IPS-18a (cell line): ENCODE results near the gene KANK3.
"Not testable (repeated sequence)": the region's sequence is repeated elsewhere in the genome, so short reads cannot be mapped to it uniquely, and the experiment has no call there.

Experiments used
- H3K27ac ChIP-seq: one replicate; pipeline ENCODE4 v1.5.1; 2013; ENCODE audit warnings: low read length
- H3K27me3 ChIP-seq: one replicate; pipeline ENCODE4 v1.6.1; 2013; ENCODE audit warnings: mild to moderate bottlenecking, low read length; ENCODE audit not compliant: control insufficient read depth, insufficient read depth
- H3K36me3 ChIP-seq: one replicate; pipeline ENCODE4 v1.6.1; 2013; ENCODE audit warnings: low read depth, low read length; ENCODE audit not compliant: control insufficient read depth
- H3K4me1 ChIP-seq: one replicate; pipeline ENCODE4 v1.6.1; 2013; ENCODE audit warnings: low read depth, low read length; ENCODE audit not compliant: control insufficient read depth
- H3K4me3 ChIP-seq: one replicate; pipeline ENCODE4 v1.5.1; 2013; ENCODE audit warnings: low read length
- H3K9ac ChIP-seq: one replicate; pipeline ENCODE4 v1.6.1; 2013; ENCODE audit warnings: mild to moderate bottlenecking, low read length, moderate library complexity
- H3K9me3 ChIP-seq: one replicate; pipeline ENCODE4 v1.6.1; 2013; ENCODE audit warnings: low read depth, low read length; ENCODE audit not compliant: control insufficient read depth

The KANK3 gene

GRCh38 chr19:8342684-8343482 is at the start of gene KANK3:
Gene KANK3 (minus strand): TSS chr19:8343262. CDS start chr19:8337828, 5,434 bp downstream.
- no peaks in the 10 kb centered on the region for H3K9me3 ChIP-seq
- H3K9ac ChIP-seq, result no peak within 1 kb of the TSS
- no peaks in the 10 kb centered on the region for H3K36me3 ChIP-seq
- H3K4me1 ChIP-seq, result no peaks in the 10 kb centered on the region
- H3K4me3 ChIP-seq, result peak within 1 kb of the TSS; percentile 67
- H3K27ac ChIP-seq, result no peak within 1 kb of the TSS
- peaks cover 40% of the 10 kb centered on the region for H3K27me3 ChIP-seq

DNA sequence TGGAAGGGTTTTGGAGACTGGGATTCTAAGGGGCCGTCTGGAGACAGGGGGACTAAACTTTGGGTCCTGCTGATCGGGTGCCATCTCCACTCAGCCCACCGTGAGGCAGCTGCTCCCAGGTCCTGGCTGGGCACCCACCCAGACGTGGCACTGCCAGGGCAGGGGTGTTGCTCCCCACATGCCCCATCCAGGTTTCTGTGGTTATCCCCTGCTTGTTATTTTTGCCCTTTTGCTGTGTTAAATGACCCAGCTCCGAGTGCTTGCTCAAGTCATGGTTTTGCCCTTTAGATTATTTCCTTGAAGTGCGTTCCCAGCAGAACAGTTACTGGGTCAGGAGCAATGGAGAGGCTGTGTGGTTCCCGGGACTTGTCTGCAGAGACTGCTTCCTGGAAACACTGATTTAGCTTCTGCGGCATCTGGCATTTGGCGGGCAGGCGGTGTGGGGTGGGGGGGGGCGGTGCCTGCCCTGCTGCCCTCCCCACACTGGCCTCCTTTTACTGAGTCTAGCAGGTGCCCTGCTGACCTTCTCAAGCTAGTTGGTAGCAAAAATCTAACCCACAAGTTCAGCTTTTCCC is 49.0 kb upstream of the KANK3 start:
- Histone ChIP-seq H3K4me1 (peaks cover 4% of the 10 kb centered on the region), H3K4me3 (no peak overlapping the region), H3K9ac (no peak overlapping the region), H3K36me3 (no peaks in the 10 kb centered on the region), H3K27ac (no peak overlapping the region), H3K27me3 (no peaks in the 10 kb centered on the region), H3K9me3 (no peaks in the 10 kb centered on the region)

DNA sequence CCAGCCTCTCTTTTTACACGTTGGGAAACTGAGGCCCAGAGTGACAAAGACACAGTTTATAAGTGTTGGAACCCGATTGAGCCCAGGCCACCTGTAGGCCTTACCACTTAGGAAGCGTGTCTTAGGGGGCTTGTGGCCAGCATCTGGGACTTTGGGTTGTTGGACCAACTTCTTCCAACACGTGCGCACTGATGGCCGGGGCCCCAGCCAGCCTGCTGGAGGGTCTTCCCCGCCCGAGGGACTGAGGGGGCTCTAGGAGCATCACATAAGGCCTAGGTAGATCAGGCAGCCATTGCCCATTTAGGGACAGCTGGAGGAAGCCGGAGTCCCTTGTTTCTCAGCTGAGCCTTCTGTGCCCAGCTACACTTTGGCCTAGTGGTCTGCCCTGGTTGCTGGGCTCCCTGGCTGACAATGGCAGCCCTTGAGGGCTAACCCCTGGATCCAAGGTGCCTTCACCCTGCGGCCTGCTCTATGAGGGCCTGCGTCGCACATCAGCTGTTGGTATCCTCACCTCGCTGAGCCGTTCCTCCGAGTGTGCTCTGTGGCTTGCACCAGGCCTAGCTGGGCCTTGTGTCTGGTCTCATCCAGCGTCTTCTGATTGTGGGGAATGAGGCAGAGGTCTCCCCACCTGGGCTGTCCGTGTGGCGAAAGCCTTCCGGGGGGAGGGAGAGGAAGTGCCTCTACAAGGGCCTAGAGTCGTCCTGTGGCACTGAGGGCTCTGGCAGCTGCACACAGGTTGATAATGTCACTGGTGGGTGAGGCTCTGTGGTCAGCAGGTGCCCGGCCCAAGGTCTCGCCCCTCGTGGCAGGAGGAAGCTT is 48.3 kb upstream of the KANK3 start:
- Histone ChIP-seq H3K4me1 (peaks cover 4% of the 10 kb centered on the region), H3K36me3 (no peaks in the 10 kb centered on the region), H3K9ac (no peak overlapping the region), H3K9me3 (no peaks in the 10 kb centered on the region), H3K27ac (no peak overlapping the region), H3K27me3 (no peaks in the 10 kb centered on the region), H3K4me3 (peak overlapping the region; percentile 48)

- Histone ChIP-seq H3K27me3 (no peaks in the 10 kb centered on the region), H3K4me1 (peaks cover 4% of the 10 kb centered on the region), H3K4me3 (peak overlapping the region; percentile 91), H3K36me3 (no peaks in the 10 kb centered on the region), H3K9me3 (no peaks in the 10 kb centered on the region), H3K9ac (peak overlapping the region; percentile 99), H3K27ac (peak overlapping the region; percentile 92)
Measured at GRCh38 chr19:8390617-8390981, 47.5 kb upstream of the KANK3 start.

DNA sequence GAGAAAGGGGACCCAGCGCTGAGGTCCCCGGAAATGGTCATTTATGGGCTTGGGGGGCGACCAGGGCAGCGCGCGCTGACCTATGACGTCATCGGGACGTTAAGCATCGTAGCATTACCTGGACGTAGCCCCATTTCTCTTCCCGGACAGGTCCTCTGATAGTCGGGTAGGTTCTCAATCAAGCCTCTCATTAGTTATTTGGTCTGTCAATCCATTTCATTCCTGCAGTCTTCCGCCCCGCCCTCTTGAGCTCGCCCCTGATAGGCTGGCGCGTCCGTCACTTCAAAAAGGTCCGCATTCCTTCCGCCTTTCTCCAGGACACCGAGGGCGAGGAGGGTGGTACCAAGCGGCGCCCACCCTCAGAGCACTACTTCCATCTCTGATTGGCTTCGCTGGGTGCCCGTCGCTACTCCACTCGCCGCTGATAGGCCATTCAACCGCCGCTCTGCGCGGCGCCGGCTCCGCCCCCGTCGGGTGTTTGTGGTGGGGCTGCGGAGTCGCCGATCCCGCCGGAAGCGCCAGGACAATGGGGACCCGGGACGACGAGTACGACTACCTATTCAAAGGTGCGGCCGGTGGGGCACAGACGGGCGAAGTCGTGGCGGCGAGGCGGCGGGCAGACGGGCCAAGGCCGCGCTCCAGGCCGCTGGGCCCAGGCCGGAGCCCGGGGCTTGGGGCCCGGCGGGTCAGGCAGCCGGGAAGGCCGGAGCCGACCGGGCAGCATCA is 47.0 kb upstream of the KANK3 start, which contains the start of gene RAB11B:
TSS of gene RAB11B (plus strand) at position 470 of the 726 bp plus-strand sequence. CDS start at position 527, 57 bp downstream.
- no peaks in the 10 kb centered on the region for H3K27me3 ChIP-seq
- peak within 1 kb of the TSS; percentile 91 for H3K4me3 ChIP-seq
- no peaks in the 10 kb centered on the region for H3K36me3 ChIP-seq
- H3K9me3 ChIP-seq, result no peaks in the 10 kb centered on the region
- peak within 1 kb of the TSS; percentile 92 for H3K27ac ChIP-seq
- H3K9ac ChIP-seq, result peak within 1 kb of the TSS; percentile 99
- peaks cover 4% of the 10 kb centered on the region for H3K4me1 ChIP-seq

DNA sequence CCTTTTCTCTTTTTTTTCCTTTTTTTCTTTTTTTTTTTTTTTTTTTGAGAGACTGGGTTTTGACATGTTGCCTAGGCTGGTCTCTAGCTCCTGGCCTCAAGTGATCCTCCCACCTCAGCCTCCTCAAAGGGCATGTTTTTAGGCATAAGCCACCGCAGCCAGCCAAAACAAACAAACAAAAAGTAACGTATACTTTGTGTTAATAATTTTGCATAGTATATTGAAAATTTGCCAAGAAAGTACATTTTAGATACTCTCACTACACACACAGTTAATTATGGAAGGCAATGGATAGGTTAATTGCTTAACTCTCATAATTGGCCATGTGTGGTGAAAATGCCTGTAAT is 45.5 kb upstream of the KANK3 start:
- peaks cover 4% of the 10 kb centered on the region for H3K4me1 ChIP-seq
- no peaks in the 10 kb centered on the region for H3K36me3 ChIP-seq
- no peak overlapping the region for H3K9ac ChIP-seq
- no peaks in the 10 kb centered on the region for H3K27me3 ChIP-seq
- no peak overlapping the region for H3K4me3 ChIP-seq
- no peaks in the 10 kb centered on the region for H3K9me3 ChIP-seq
- no peak overlapping the region for H3K27ac ChIP-seq

DNA sequence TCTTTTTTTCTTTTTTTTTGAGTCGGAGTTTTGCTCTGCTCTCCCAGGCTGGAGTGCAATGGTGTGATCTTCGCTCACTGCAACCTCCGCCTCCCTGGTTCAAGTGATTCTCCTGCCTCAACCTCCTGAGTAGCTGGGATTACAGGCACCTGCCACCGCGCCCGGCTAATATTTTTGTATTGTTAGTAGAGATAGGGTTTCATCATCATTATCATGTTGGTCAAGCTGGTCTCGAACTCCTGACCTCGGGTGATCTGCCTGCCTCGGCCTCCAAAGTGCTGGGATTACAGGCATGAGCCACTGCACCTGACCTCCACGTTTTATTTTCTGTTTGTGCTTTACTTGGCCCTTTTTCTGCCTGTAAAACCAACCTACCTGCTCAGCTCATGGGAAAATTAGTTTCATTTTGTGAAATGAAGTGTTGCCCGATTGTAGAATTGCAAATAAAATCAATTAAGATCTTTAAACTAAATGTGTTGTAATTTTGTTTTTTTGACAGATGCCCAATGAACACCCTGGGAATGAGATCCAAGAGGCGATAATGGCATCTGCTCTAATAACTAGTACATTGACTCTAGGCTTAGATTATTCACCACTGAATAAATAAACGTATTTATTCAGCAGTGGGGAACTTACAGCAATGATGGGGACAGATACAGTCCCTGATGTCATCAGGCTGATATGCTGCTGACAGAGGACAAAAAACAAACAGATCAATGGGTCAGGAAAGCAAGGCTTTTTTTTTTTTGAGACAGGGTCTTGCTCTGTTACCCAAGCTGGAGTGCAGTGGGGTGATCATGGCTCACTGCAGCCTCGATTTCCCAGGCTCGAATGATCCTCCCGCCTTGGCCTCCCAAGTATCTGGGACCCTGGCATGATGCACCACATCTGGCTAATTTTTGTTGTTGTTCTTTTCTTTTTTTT is 44.9 kb upstream of the KANK3 start:
- peaks cover 4% of the 10 kb centered on the region for H3K4me1 ChIP-seq
- H3K4me3 ChIP-seq, result no peak overlapping the region
- no peak overlapping the region for H3K27ac ChIP-seq
- no peaks in the 10 kb centered on the region for H3K9me3 ChIP-seq
- H3K27me3 ChIP-seq, result no peaks in the 10 kb centered on the region
- H3K36me3 ChIP-seq, result no peaks in the 10 kb centered on the region
- H3K9ac ChIP-seq, result no peak overlapping the region

GRCh38 chr19:8386990-8387389 is 43.9 kb upstream of the KANK3 start:
- Histone ChIP-seq H3K4me1 (peaks cover 4% of the 10 kb centered on the region), H3K9me3 (no peaks in the 10 kb centered on the region), H3K27me3 (no peaks in the 10 kb centered on the region), H3K36me3 (no peaks in the 10 kb centered on the region), H3K27ac (no peak overlapping the region), H3K4me3 (no peak overlapping the region), H3K9ac (no peak overlapping the region)

DNA sequence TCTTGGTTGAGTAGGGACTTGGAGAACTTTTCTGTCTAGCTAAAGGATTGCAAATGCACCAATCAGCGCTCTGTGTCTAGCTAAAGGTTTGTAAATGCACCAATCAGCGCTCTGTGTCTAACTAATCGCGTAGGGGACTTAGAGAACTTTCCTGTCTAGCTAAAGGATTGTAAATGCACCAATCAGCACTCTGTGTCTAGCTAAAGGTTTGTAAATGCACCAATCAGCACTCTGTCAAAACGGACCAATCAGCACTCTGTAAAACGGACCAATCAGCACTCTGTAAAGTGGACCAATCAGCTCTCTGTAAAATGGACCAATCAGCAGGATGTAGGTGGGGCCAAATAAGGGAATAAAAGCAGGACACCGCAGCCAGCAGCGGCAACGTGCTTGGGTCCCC is 43.4 kb upstream of the KANK3 start:
- not testable (repeated sequence) for H3K27ac ChIP-seq, H3K9ac ChIP-seq, H3K9me3 ChIP-seq, H3K27me3 ChIP-seq, H3K4me3 ChIP-seq, H3K36me3 ChIP-seq, H3K4me1 ChIP-seq

DNA sequence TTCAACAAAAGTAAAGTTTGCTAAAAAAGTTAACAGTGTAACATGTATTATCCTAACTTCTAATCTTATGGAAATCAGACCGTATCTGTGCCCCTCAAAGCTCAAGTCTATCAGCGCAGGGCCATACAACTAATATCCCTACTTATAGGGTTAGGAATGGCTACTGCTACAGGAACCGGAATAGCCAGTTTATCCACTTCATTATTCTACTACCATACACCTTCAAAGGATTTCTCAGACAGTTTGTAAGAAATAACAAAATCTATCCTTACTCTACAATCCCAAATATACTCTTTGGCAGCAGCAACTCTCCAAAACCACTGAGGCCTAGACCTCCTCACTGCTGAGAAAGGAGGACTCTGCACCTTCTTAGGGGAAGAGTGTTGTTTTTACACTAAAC is 42.5 kb upstream of the KANK3 start:
- not testable (repeated sequence) for H3K4me1 ChIP-seq, H3K36me3 ChIP-seq, H3K9me3 ChIP-seq

More for the DNA sequence above, 42.5 kb upstream of the KANK3 start:
- not testable (repeated sequence) for H3K9ac ChIP-seq, H3K27me3 ChIP-seq, H3K27ac ChIP-seq, H3K4me3 ChIP-seq
